HepG2 (cell line): ENCODE data around the gene COA3. TPM values are rescaled to one million over a fixed set of nuclear protein-coding genes. Genes with fewer than 3 reads are reported as not detected.

Source experiments
- ATAC-seq: fragments of 200-7000 bp; cut with Tn5 transposase; 3 replicates; pipeline ENCODE4 v1.9.1; 2020; ENCODE audit warnings: mild to moderate bottlenecking, moderate library complexity
- BruUV-seq: library from RNA; stranded (reverse); fragments of 400-500 nt; replicated peaks from 2 replicates; lab custom pipeline; 2021; lab: Mats Ljungman, UMichigan
- CTCF ChIA-PET: fragments of 300-600 bp; formaldehyde crosslinking; extraction: SDS; loops from one replicate; lab custom pipeline; 2021; ENCODE audit warnings: low total read pairs, inconsistent platforms, low intra/inter-chr PET ratio; lab: Yijun Ruan, JAX
- POLR2A ChIA-PET: fragments of 350-600 bp; sonication (Branson Sonifier 250); formaldehyde crosslinking; loops from one replicate; lab custom pipeline; 2020; ENCODE audit warnings: antibody characterized with exemption, inconsistent platforms; lab: Yijun Ruan, JAX
- DNase-seq: peaks from one replicate; pipeline ENCODE4 v3.0.0-alpha.2; 2015; ENCODE audit warnings: low spot score
- FAIRE-seq: peaks from 3 replicates; lab custom pipeline; 2011; peaks lifted over from hg19 to GRCh38; lab: Jason Lieb, UNC
- H2AFZ ChIP-seq: one replicate; pipeline ENCODE4 v1.6.1; 2011; ENCODE audit warnings: low read length, inconsistent platforms
- H3K27ac ChIP-seq: fragments of 300-600 bp; 3 replicates; pipeline ENCODE4 v1.8.0; 2011; ENCODE audit warnings: mixed run types, mild to moderate bottlenecking, mixed read lengths, low read length, inconsistent platforms; ENCODE audit not compliant: insufficient read depth; ENCODE audit errors: extremely low read length
- H3K27me3 ChIP-seq, 2 experiments: fragments of 200-600 bp in 1 of 2; 2 replicates in 1 of 2; 3 replicates in 1 of 2; pipeline versions ENCODE4 v1.6.0 to v1.8.0; 2011; ENCODE audit warnings: low read length in 2 of 2, mild to moderate bottlenecking in 2 of 2, moderate library complexity in 2 of 2, inconsistent platforms in 1 of 2; ENCODE audit not compliant: insufficient read depth in 2 of 2, control insufficient read depth in 1 of 2
- H3K36me3 ChIP-seq, 2 experiments: fragments of 200-600 bp in 1 of 2; replicated peaks in 1 of 2; 2 replicates in 1 of 2; 3 replicates in 1 of 2; pipeline versions ENCODE4 v1.5.1 to v1.8.0; 2011; ENCODE audit warnings: low read length in 2 of 2, inconsistent platforms in 1 of 2; ENCODE audit not compliant: insufficient read depth in 2 of 2, control insufficient read depth in 1 of 2
- H3K4me1 ChIP-seq: 2 replicates; pipeline ENCODE4 v1.5.1; 2012; ENCODE audit warnings: low read length, inconsistent platforms; ENCODE audit not compliant: insufficient read depth
- H3K4me2 ChIP-seq: 2 replicates; pipeline ENCODE4 v1.6.0; 2011; ENCODE audit warnings: low read depth, low read length, inconsistent platforms
- H3K4me3 ChIP-seq, 3 experiments: fragments of 200-600 bp in 1 of 3; sonication (generic), shearing (Covaris generic) in 1 of 3; replicated peaks in 1 of 3; 2 replicates each; pipeline ENCODE4 v1.5.1; 2011 to 2016; ENCODE audit warnings: low read length in 3 of 3, inconsistent platforms in 2 of 3, low read depth in 2 of 3, mild to moderate bottlenecking in 2 of 3, control low read depth in 1 of 3, mixed read lengths in 1 of 3; ENCODE audit not compliant: insufficient read depth in 1 of 3
- H3K79me2 ChIP-seq: one replicate; pipeline ENCODE4 v1.6.1; 2011; ENCODE audit warnings: low read length, inconsistent platforms; ENCODE audit not compliant: insufficient read depth
- H3K9ac ChIP-seq: 2 replicates; pipeline ENCODE4 v1.6.0; 2011; ENCODE audit warnings: mild to moderate bottlenecking, low read depth, low read length, inconsistent platforms; ENCODE audit not compliant: insufficient read depth
- H3K9me3 ChIP-seq: 2 replicates; pipeline ENCODE4 v1.5.1; 2012; ENCODE audit warnings: mild to moderate bottlenecking, low read length
- H4K20me1 ChIP-seq: 2 replicates; pipeline ENCODE4 v1.6.0; 2011; ENCODE audit warnings: inconsistent platforms, mild to moderate bottlenecking, low read length, moderate library complexity; ENCODE audit not compliant: insufficient read depth
- ATF7-NPFF ChIP-seq: sonication (generic); formaldehyde crosslinking; IDR thresholded peaks from 2 replicates; pipeline ENCODE4 v1.8.1; 2023; ENCODE audit warnings: mild to moderate bottlenecking, low read depth, missing genetic modification reagents, moderate library complexity
- GATAD2A ChIP-seq: IDR thresholded peaks from 2 replicates; pipeline ENCODE4 v1.6.1; 2016
- GFI1 ChIP-seq: sonication (generic); formaldehyde crosslinking; IDR thresholded peaks from 2 replicates; pipeline ENCODE4 v1.5.0; 2020; ENCODE audit warnings: missing genetic modification reagents, mild to moderate bottlenecking, borderline replicate concordance
- HCFC1 ChIP-seq: fragments of 150-350 bp; IDR thresholded peaks from 2 replicates; pipeline ENCODE4 v1.6.1; 2014; ENCODE audit warnings: low read depth, low read length
- MEIS2 ChIP-seq: sonication (generic); formaldehyde crosslinking; IDR thresholded peaks from 2 replicates; pipeline ENCODE4 v1.9.0; 2021; ENCODE audit warnings: mild to moderate bottlenecking, missing genetic modification reagents
- NR2F6 ChIP-seq, 2 experiments: IDR thresholded peaks; 2 replicates each; pipeline ENCODE4 v1.6.1; 2016; ENCODE audit warnings: antibody characterized with exemption in 1 of 2, mild to moderate bottlenecking in 1 of 2
- NR3C1 ChIP-seq: sonication (generic); formaldehyde crosslinking; IDR thresholded peaks from 2 replicates; pipeline ENCODE4 v1.4.0; 2020; ENCODE audit warnings: missing genetic modification reagents
- NRL ChIP-seq: sonication (generic); formaldehyde crosslinking; IDR thresholded peaks from 2 replicates; pipeline ENCODE4 v1.5.0; 2020; ENCODE audit warnings: missing genetic modification reagents, mild to moderate bottlenecking, moderate library complexity, borderline replicate concordance
- PHF21A ChIP-seq: sonication (generic); formaldehyde crosslinking; IDR thresholded peaks from 2 replicates; pipeline ENCODE4 v1.5.0; 2020; ENCODE audit warnings: mild to moderate bottlenecking, missing genetic modification reagents
- PTBP1 ChIP-seq: fragments of 200-400 bp; formaldehyde crosslinking; IDR thresholded peaks from 2 replicates; pipeline ENCODE4 v1.6.1; 2018; ENCODE audit warnings: low read length, low read depth; ENCODE audit not compliant: poor library complexity, severe bottlenecking
- RBM39 ChIP-seq: fragments of 200-400 bp; formaldehyde crosslinking; IDR thresholded peaks from one replicate; pipeline ENCODE4 v1.6.1; 2018; ENCODE audit warnings: antibody characterized with exemption, mild to moderate bottlenecking, low read depth, low read length; ENCODE audit not compliant: poor library complexity, severe bottlenecking
- TBL1XR1 ChIP-seq: fragments of 150-350 bp; IDR thresholded peaks from 2 replicates; pipeline ENCODE4 v1.6.1; 2014; ENCODE audit warnings: borderline replicate concordance, low read length; ENCODE audit not compliant: partially characterized antibody
- ZBTB20 ChIP-seq: sonication (generic); formaldehyde crosslinking; IDR thresholded peaks from 2 replicates; pipeline ENCODE4 v1.8.1; 2023; ENCODE audit warnings: missing genetic modification reagents, low read depth, mild to moderate bottlenecking, borderline replicate concordance
- ZFP41 ChIP-seq: sonication (generic); formaldehyde crosslinking; IDR thresholded peaks from 2 replicates; pipeline ENCODE4 v1.4.0; 2020; ENCODE audit warnings: mild to moderate bottlenecking, missing genetic modification reagents, borderline replicate concordance
- ZMYM2 ChIP-seq: sonication (generic); formaldehyde crosslinking; IDR thresholded peaks from 2 replicates; pipeline ENCODE4 v1.8.0; 2022; ENCODE audit warnings: mild to moderate bottlenecking, missing genetic modification reagents
- ZNF296 ChIP-seq: sonication (generic); formaldehyde crosslinking; conservative IDR thresholded peaks from 2 replicates; pipeline ENCODE4 v1.5.0; 2020; ENCODE audit warnings: mild to moderate bottlenecking, missing genetic modification reagents
- ZNF607 ChIP-seq: sonication (generic); formaldehyde crosslinking; IDR thresholded peaks from 2 replicates; pipeline ENCODE4 v1.5.1; 2020; ENCODE audit warnings: missing genetic modification reagents, mild to moderate bottlenecking, borderline replicate concordance
- ZNF619 ChIP-seq: sonication (generic); formaldehyde crosslinking; IDR thresholded peaks from 2 replicates; pipeline ENCODE4 v1.4.0; 2020; ENCODE audit warnings: mild to moderate bottlenecking, missing genetic modification reagents
- ZNF674 ChIP-seq: sonication (generic); formaldehyde crosslinking; IDR thresholded peaks from 2 replicates; pipeline ENCODE4 v1.5.0; 2020; ENCODE audit warnings: low read depth, mild to moderate bottlenecking, missing genetic modification reagents
- WGBS: methylation state at CpG from one replicate; pipeline ENCODE4 v1.1.6; 2017; ENCODE audit warnings: low lambda C conversion rate; 5-methylcytosine and 5-hydroxymethylcytosine counted together
- in situ Hi-C: cut with HindIII; loops from 2 replicates; pipeline ENCODE4 v1.10.0; 2017; ENCODE audit warnings: low pct_unique_long_range_greater_than_20kb; ENCODE audit not compliant: extremely low pct_ligation_motif_present
- intact Hi-C: fragments of 100-400 bp; cut with micrococcal nuclease; formaldehyde crosslinking; loops from one replicate; pipeline ENCODE4 v1.10.0; 2022; ENCODE audit not compliant: unreplicated experiment
- polyA plus RNA-seq, 8 experiments: library from polyadenylated mRNA; depleted of rRNA in 3 of 8; stranded (reverse) in 7 of 8; unstranded in 1 of 8; fragments of >200 nt; fragmentation: Illumina TruSeq in 4 of 8; extraction: Trizol in 4 of 8; gene quantifications; 2 replicates each; pipeline versions ENCODE4 v1.2.1 to v1.2.3, GENCODE V29; 2011 to 2016; ENCODE audit warnings: low read depth in 4 of 8, missing spikeins in 1 of 8, mixed read lengths in 1 of 8; ENCODE audit not compliant: insufficient read depth in 1 of 8
- total RNA-seq, 5 experiments: library from RNA; depleted of rRNA; stranded (reverse); fragments of >200 nt; fragmentation: Illumina TruSeq; extraction: Trizol; gene quantifications; 2 replicates each; pipeline ENCODE4 v1.2.3, GENCODE V29; 2016; ENCODE audit warnings: low read depth in 1 of 5
- TF ChIP-seq, protein P1 (sequence below): sonication (generic); formaldehyde crosslinking; IDR thresholded peaks from 2 replicates; pipeline ENCODE4 v1.9.0; 2022; ENCODE audit warnings: missing genetic modification reagents, mild to moderate bottlenecking, borderline replicate concordance
- TF ChIP-seq, protein P2 (sequence below): sonication (generic); formaldehyde crosslinking; IDR thresholded peaks from 2 replicates; pipeline ENCODE4 v1.4.0; 2020; ENCODE audit warnings: missing genetic modification reagents, borderline replicate concordance

The COA3 gene
- total and polyA plus RNA-seq, 2 of the 13 experiments (the other 11 are each of a cell fraction or from before 2014, with no cell fraction given), result 133 to 202 TPM

DNA sequence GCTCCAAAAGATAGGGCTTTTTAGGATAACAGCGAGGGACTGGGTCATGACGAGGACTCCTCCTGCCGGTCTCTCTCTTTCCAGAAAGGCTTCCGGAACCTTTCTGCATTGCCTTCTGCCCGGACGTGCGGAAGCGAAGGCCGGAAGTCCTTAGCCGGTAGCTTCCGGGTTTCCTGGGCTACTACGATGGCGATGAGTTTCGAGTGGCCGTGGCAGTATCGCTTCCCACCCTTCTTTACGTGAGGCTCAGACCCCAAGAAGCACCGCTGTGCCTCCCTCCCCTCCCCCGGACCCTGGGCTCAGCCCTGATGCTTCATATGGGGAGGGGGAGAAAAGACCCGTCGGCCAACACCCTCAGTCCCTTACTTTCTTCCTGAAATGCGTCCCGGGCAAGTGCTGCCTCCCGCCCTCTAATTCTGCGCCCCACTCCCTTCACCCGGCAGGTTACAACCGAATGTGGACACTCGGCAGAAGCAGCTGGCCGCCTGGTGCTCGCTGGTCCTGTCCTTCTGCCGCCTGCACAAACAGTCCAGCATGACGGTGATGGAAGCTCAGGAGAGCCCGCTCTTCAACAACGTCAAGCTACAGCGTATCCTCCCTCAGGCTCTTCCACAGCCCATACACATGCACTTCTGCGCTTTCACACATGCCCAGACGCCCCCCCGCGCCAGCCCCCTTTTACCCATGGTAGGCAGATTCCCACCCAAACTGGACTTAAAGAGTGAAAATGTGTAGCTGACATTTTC lies 25.0 kb downstream of the COA3 start, which contains the start of gene VPS25:
TSS of gene VPS25 (plus strand) at position 160 of the 746 bp plus-strand sequence. CDS start at position 187, 27 bp downstream.
- H3K36me3 ChIP-seq, result peaks cover 0 to 15% of the 10 kb centered on the region in 2 experiments; a peak in 2 of 5 replicates
- H3K9ac ChIP-seq, result peak within 1 kb of the TSS; percentile 87
- intact Hi-C loops (loop anchor here (1.0 kb wide), 1 partner anchor 51 kb away; the partner anchor contains the start of gene BECN1), in situ Hi-C loops (no loop called here)
- H3K79me2 ChIP-seq, result peaks cover 25% of the 10 kb centered on the region
- H3K4me2 ChIP-seq, result peak within 1 kb of the TSS; percentile 97
- ChIA-PET POLR2A (interaction anchor here (0.7 to 3.4 kb wide), 27 partner anchors 9 to 385 kb away, joined by 3 to 53 read pairs (median 4); partner anchors contain the start of genes AOC3, BECN1, CNTD1 and COA3), CTCF (no interaction called here)
- peaks cover 53% of the 10 kb centered on the region for H3K4me1 ChIP-seq
- no peaks in the 10 kb centered on the region for H4K20me1 ChIP-seq
- H3K4me3 ChIP-seq, result peak within 1 kb of the TSS; percentile 74 to 96 (median 88)
- H3K9me3 ChIP-seq, result no peaks in the 10 kb centered on the region
- BruUV-seq, result TSS peak; percentile 79
- DNase-seq, result peak; percentile 84
- under 1% methylated on average over 35 of the region's 39 CpGs for WGBS
- H3K27me3 ChIP-seq, result no peaks in the 10 kb centered on the region; a peak in 1 of 5 replicates
- peak; percentile 91 for FAIRE-seq
- H3K27ac ChIP-seq, result peak within 1 kb of the TSS; percentile 66
- ATAC-seq, result peak; percentile 95
- H2AFZ ChIP-seq, result peak within 1 kb of the TSS; percentile 93
- TF ChIP-seq ATF7-NPFF (CRISPR knock-in tag) (0 out of 2 replicates have a peak, but pooled peaks have one; percentile 61), GATAD2A (CRISPR knock-in tag) (peak; percentile 89), TBL1XR1 (peak; percentile 75), GFI1 (CRISPR knock-in tag) (no peak), MEIS2 (CRISPR knock-in tag) (peak; percentile 17; the same call in 1 of the 2 replicates), ZNF674 (no peak), ZNF296 (CRISPR knock-in tag) (peak; percentile 39; the same call in 1 of the 2 replicates), NR2F6 (IDR thresholded peaks at IDR 0.05) (peak; percentile 22; the same call in 1 of the 2 replicates), NR2F6 (CRISPR knock-in tag; IDR thresholded peaks at IDR 0.05) (peak; percentile 59; the same call in 1 of the 2 replicates), NR3C1 (CRISPR knock-in tag) (no peak), NRL (CRISPR knock-in tag) (peak; percentile 96), HCFC1 (peak; percentile 76), PHF21A (CRISPR knock-in tag) (peak; percentile 66; the same call in 1 of the 2 replicates), ZFP41 (peak; percentile 88), PTBP1 (no peak), ZNF619 (CRISPR knock-in tag) (peak; percentile 74), ZBTB20 (CRISPR knock-in tag) (peak; percentile 60; the same call in 1 of the 2 replicates), ZNF607 (CRISPR knock-in tag) (no peak), ZMYM2 (CRISPR knock-in tag) (no peak), RBM39 (peak; percentile 72)
- TF ChIP-seq, protein P1, sequence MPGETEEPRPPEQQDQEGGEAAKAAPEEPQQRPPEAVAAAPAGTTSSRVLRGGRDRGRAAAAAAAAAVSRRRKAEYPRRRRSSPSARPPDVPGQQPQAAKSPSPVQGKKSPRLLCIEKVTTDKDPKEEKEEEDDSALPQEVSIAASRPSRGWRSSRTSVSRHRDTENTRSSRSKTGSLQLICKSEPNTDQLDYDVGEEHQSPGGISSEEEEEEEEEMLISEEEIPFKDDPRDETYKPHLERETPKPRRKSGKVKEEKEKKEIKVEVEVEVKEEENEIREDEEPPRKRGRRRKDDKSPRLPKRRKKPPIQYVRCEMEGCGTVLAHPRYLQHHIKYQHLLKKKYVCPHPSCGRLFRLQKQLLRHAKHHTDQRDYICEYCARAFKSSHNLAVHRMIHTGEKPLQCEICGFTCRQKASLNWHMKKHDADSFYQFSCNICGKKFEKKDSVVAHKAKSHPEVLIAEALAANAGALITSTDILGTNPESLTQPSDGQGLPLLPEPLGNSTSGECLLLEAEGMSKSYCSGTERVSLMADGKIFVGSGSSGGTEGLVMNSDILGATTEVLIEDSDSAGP (CRISPR knock-in tag), result peak; percentile 87; the same call in 1 of the 2 replicates
- TF ChIP-seq, protein P2, sequence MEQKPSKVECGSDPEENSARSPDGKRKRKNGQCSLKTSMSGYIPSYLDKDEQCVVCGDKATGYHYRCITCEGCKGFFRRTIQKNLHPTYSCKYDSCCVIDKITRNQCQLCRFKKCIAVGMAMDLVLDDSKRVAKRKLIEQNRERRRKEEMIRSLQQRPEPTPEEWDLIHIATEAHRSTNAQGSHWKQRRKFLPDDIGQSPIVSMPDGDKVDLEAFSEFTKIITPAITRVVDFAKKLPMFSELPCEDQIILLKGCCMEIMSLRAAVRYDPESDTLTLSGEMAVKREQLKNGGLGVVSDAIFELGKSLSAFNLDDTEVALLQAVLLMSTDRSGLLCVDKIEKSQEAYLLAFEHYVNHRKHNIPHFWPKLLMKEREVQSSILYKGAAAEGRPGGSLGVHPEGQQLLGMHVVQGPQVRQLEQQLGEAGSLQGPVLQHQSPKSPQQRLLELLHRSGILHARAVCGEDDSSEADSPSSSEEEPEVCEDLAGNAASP (CRISPR knock-in tag), result peak; percentile 91
